GM12875 (cell line): ENCODE data around the gene PLS3.

Experiments
- H3K4me3 ChIP-seq: one replicate; pipeline ENCODE4 v1.5.1; 2011; ENCODE audit warnings: low read depth, low read length, control low read depth
- CTCF ChIP-seq: IDR thresholded peaks from 2 replicates; pipeline ENCODE4 v1.5.1; 2011; ENCODE audit warnings: low read depth, mild to moderate bottlenecking, control low read depth, inconsistent platforms, low read length, moderate library complexity, borderline replicate concordance; ENCODE audit not compliant: insufficient read depth

The PLS3 gene

DNA sequence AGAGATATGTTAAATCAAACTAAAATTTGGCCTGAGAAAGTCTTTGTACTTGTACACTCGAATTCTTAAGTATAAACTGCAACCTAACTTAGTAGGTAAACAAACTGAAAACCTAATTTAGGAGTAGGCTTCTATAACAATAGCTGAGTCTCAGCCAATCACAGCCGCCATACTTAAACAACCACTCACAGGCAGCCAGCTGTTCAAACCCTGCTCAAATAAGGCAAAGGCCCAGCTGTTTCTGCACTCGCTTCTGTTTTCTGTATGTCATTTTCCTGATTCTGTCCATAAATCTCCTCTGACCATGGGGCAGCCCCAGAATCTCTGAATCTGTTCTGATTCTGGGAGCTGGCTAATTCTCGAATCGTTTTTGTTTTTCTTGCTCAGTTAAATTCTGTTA, 7.8 kb upstream of the PLS3 start:
- H3K4me3 ChIP-seq = no peak overlapping the region
- no peak for TF ChIP-seq CTCF

DNA sequence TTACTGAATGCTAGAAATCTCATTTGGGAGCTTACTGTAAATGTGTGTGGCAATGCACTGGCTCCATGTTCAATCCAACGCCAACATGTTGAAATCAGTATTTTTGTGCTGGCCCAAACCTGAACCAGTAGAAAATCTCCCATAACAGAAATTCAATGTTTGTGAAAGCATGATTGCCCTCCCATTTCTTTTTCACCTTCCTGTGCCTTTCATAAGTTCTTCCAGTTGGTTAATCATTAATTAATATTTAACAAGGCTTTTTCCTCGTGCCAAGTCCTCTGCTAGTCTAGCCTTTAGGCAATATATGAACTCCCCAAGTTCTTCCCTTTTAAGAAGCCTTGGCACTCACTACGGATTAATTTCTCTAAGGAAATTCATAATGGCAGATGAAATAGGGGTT, 1.3 kb upstream of the PLS3 start:
- TF ChIP-seq CTCF = no peak
- no peak overlapping the region for H3K4me3 ChIP-seq

DNA sequence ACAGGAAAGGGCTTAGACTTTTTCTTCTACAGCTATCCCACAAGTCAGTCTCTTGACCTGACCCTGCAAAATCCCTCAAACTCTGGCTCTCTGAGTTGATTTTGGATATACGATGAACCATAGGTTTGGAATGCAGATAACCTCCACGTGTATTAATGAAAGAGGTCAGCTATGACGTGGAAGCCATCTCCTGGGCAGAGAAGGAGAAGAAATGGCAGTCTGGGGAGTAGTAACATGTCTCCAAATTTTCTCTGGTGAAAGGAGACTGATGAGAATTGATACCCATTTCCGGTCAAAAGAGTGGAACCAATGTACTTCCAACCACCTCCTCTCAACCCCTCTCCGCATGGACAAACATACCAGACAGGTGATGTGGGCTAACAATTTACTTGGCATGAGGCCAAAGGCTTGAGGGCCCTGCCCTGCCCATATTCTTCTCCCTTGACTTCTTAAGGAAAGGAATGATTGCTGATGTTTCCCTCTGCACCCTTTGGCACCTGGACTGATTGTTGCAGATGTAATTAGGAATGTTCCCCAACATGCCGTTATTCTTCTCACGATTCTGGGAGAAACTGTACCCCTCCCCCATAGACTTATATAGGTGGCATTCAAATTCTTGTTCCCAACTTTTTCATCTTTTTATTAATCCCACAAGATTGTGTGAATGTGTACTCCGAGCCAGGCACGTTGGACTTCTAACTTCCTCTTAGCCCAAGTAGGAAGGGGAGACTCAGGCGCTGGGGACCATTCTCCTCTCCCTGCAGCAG, 580 bp upstream of the PLS3 start:
- no peak for TF ChIP-seq CTCF
- peak overlapping the region; percentile 76 for H3K4me3 ChIP-seq

DNA sequence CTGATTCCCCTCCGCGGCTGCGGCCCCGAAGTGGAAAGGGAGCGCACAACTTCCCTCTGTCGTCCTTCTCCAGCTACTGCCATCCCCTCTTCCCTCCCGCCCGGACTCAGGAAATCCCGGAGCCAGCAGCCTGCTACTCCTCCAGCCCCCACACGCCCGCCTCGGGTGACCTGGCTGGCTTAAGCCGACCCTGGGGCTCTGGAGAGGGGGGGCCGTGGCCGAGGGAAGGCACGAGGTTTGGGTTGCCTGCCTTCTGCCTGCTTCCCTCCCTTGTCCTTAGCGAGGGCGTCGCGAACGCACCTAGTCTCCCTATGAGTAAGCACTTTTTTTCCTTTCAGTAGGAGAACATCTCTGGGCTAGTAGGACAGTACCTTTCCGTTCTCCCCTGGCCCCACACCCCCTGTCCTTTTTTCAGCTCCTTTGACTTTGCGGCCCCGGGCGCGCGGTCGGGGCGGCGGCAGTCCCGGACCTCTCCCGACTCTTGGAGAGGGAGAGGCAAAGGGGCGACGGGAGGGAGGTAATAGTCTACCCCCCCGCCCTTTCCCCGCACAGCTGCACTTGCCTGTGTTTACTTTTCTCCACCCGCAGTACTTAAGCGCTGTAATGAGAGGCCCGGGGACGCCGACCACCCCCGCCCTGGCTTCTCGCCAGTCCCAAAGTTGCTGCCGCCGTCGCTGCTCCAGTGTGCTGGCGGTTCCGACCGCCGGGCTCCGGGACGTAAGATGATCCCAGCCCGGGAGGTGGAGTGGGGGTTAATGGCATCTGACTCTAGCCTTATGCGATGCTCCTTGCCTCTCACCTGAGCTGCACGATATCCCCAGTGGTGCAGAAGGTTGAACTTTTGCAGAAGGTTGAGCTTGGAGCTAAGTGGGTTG, 868 bp downstream of the PLS3 start:
- TF ChIP-seq CTCF = no peak
- H3K4me3 ChIP-seq = peak overlapping the region; percentile 76

DNA sequence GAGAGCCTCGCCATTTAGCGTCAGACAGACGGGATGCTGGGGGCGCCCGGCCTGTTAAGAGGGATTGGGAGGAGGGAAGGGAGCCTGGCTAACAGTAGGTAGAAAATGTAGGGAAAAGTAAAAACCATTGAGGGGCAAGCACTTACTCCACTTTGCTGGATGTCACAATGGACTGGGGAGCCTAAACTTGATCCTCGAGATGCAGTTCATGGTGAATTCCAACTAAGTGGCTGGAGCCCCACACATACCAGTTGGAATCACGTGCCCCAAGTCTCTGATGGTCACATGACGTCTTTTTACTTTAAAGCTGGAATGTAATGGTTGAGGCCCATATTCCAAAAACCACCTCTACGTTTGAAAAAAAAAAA, 1.5 kb downstream of the PLS3 start:
- H3K4me3 ChIP-seq = peak overlapping the region; percentile 76
- no peak for TF ChIP-seq CTCF

GRCh38 chrX:115563633-115564162, 2.7 kb downstream of the PLS3 start:
- no peak for TF ChIP-seq CTCF
- H3K4me3 ChIP-seq = no peak overlapping the region

- no peak for TF ChIP-seq CTCF
- H3K4me3 ChIP-seq = no peak overlapping the region
Observed at GRCh38 chrX:115564243-115564642, 3.3 kb downstream of the PLS3 start.
